ENCODE measurements around the gene TSPAN11.

DNA sequence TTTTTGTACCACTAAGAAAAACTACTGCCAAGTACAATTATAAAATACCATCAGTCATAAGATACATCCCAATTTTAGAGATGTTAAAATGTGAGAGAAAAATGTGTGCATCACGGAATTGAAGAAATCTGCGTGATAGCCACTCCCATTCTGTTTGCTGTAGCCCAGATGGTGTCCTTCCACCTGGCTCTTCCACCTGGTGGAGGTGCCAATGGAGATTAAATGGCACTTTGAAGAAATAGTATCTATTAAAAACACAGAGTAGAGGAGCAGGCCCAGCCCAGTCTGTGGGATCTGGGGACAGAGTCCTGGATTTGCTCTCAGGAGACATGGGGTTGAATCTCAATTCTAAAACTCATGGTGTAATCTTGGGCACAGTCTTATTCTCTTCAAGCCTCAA is 35.5 kb downstream of the TSPAN11 start:
- no peak for TF ChIP-seq POLR2AphosphoS5 (IDR thresholded peaks at IDR 0.05; ENCODE audit: borderline replicate concordance, low read depth, low read length)
- TF ChIP-seq EZH2 (IDR thresholded peaks at IDR 0.05): no peak
- no peak for TF ChIP-seq FOXP2 (optimal IDR thresholded peaks at IDR 0.05; ENCODE audit: control extremely low read depth, extremely low read length, insufficient read depth)
